Ishikawa (cell line): ENCODE measurements around the gene ATP11C.

Experiments
- REST ChIP-seq: IDR thresholded peaks from 2 replicates; pipeline ENCODE4 v1.6.1; 2012; ENCODE audit warnings: low read depth, mild to moderate bottlenecking
- TCF12 ChIP-seq: IDR thresholded peaks from 2 replicates; pipeline ENCODE4 v1.6.1; 2012; ENCODE audit warnings: low read depth
- ZBTB7A ChIP-seq: IDR thresholded peaks from 2 replicates; pipeline ENCODE4 v1.6.1; 2012; ENCODE audit warnings: low read depth

GRCh38 chrX:139750390-139750789 lies 182.5 kb downstream of the ATP11C start:
- TF ChIP-seq TCF12 (no peak), ZBTB7A (no peak), REST (no peak)
